ENCODE data around the gene APLF.

APLF gene

GRCh38 chr2:68556381-68556780 lies 89.0 kb downstream of the APLF start:
- H3K4me3 ChIP-seq (ENCODE audit: low read depth, low read length) = no peak overlapping the region
- no peak for DNase-seq (ENCODE audit: low read depth)
- TF ChIP-seq CTCF (IDR thresholded peaks at IDR 0.05; ENCODE audit: low read depth, low read length) = no peak
- TF ChIP-seq MYC (IDR thresholded peaks at IDR 0.05; ENCODE audit: low read depth, low read length) = no peak
- TF ChIP-seq MAX (IDR thresholded peaks at IDR 0.05; ENCODE audit: low read depth, low read length) = no peak
- no peak for TF ChIP-seq POLR2A (IDR thresholded peaks at IDR 0.05; ENCODE audit: extremely low read depth, insufficient read length)

GRCh38 chr2:68558576-68558975 lies 91.2 kb downstream of the APLF start:
- TF ChIP-seq MYC (IDR thresholded peaks at IDR 0.05; ENCODE audit: low read depth, low read length) (no peak), MAX (IDR thresholded peaks at IDR 0.05; ENCODE audit: low read depth, low read length) (no peak), POLR2A (IDR thresholded peaks at IDR 0.05; ENCODE audit: extremely low read depth, insufficient read length) (no peak), CTCF (IDR thresholded peaks at IDR 0.05; ENCODE audit: low read depth, low read length) (no peak)
- H3K4me3 ChIP-seq (ENCODE audit: low read depth, low read length) = no peak overlapping the region
- DNase-seq (ENCODE audit: low read depth) = no peak

GRCh38 chr2:68559692-68560091 lies 92.3 kb downstream of the APLF start:
- TF ChIP-seq CTCF (IDR thresholded peaks at IDR 0.05; ENCODE audit: low read depth, low read length) (no peak), MAX (IDR thresholded peaks at IDR 0.05; ENCODE audit: low read depth, low read length) (no peak)
- H3K4me3 ChIP-seq (ENCODE audit: low read depth, low read length) = no peak overlapping the region
- no peak for DNase-seq (ENCODE audit: low read depth)

GRCh38 chr2:68560545-68560944 lies 93.2 kb downstream of the APLF start:
- TF ChIP-seq POLR2A (IDR thresholded peaks at IDR 0.05; ENCODE audit: extremely low read depth, insufficient read length) (no peak), MYC (IDR thresholded peaks at IDR 0.05; ENCODE audit: low read depth, low read length) (no peak), MAX (IDR thresholded peaks at IDR 0.05; ENCODE audit: low read depth, low read length) (no peak), CTCF (IDR thresholded peaks at IDR 0.05; ENCODE audit: low read depth, low read length) (no peak)
- no peak overlapping the region for H3K4me3 ChIP-seq (ENCODE audit: low read depth, low read length)
- DNase-seq (ENCODE audit: low read depth) = no peak

GRCh38 chr2:68561372-68561771 lies 94.0 kb downstream of the APLF start:
- H3K4me3 ChIP-seq (ENCODE audit: low read depth, low read length) = no peak overlapping the region
- no peak for TF ChIP-seq POLR2A (IDR thresholded peaks at IDR 0.05; ENCODE audit: extremely low read depth, insufficient read length)
- no peak for TF ChIP-seq MYC (IDR thresholded peaks at IDR 0.05; ENCODE audit: low read depth, low read length)
- no peak for TF ChIP-seq MAX (IDR thresholded peaks at IDR 0.05; ENCODE audit: low read depth, low read length)
- no peak for TF ChIP-seq CTCF (IDR thresholded peaks at IDR 0.05; ENCODE audit: low read depth, low read length)
- no peak for DNase-seq (ENCODE audit: low read depth)

- DNase-seq (ENCODE audit: low read depth) = no peak
- TF ChIP-seq MAX (IDR thresholded peaks at IDR 0.05; ENCODE audit: low read depth, low read length) (no peak), CTCF (IDR thresholded peaks at IDR 0.05; ENCODE audit: low read depth, low read length) (no peak), MYC (IDR thresholded peaks at IDR 0.05; ENCODE audit: low read depth, low read length) (no peak), POLR2A (IDR thresholded peaks at IDR 0.05; ENCODE audit: extremely low read depth, insufficient read length) (no peak)
- no peak overlapping the region for H3K4me3 ChIP-seq (ENCODE audit: low read depth, low read length)
These were observed 95.5 kb downstream of the APLF start for GRCh38 chr2:68562934-68563333.
